Activated CD4-positive, alpha-beta T cell treated with anti-CD3 and anti-CD28 coated beads for 1 hour (primary cell): ENCODE results near the gene LIPT1.
"Not testable (repeated sequence)": the region's sequence is repeated elsewhere in the genome, so short reads cannot be mapped to it uniquely, and the experiment has no call there.

Experiments used
- DNase-seq: peaks from one replicate; pipeline ENCODE4 v3.0.0-alpha.2; 2020

LIPT1 gene

DNA sequence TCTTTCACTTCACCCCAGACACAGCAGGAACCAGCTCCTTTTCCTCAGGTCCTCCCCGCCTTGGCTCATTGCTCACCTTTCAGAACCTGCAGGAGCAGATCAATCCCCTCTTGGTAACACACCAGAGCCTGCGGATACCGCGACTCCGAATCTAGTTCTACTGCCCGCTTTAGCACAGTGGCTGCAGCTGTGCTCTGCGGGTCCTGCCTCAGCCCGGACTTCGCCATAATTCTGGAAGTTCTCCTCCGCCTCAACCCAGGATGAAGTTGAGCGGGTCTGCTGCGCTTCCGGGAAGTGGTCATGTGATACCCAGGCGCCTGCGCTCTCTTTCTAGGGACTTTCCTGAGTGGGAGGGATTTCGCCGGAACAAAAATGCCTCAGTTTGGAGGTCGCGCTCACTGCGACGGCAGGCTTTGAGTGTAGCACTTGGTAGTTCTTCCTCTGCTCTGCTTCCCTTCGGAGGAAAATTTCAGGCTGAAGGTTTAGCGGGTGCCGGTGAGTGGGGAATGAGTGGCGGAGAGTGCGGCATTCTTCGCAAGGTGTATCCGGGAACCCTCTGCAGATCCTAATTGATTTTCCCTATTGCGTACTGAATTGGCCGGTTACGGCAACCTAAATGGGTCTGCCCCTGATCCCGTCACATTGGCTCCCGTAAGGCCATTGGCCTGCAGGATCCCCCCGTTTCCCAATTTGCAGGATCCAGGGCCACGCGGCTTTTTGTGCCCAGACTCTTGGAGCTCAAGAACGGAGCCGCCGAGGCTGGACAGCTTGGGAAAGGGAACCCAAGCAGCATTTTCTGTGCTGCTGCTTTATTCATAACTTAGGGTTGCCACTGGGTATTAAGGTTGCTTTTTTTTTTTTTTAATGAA is 26.2 kb downstream of the LIPT1 start, which contains the start of the genes MITD1 and MRPL30:
Gene MITD1 (minus strand): TSS at position 304 of the 869 bp plus-strand sequence. CDS start 77 bp downstream, at position 227.
Gene MRPL30 (plus strand): TSS at position 430 of the 869 bp plus-strand sequence. CDS start 5,020 bp downstream, outside the sequence.
- DNase-seq = peak; percentile 84

DNA sequence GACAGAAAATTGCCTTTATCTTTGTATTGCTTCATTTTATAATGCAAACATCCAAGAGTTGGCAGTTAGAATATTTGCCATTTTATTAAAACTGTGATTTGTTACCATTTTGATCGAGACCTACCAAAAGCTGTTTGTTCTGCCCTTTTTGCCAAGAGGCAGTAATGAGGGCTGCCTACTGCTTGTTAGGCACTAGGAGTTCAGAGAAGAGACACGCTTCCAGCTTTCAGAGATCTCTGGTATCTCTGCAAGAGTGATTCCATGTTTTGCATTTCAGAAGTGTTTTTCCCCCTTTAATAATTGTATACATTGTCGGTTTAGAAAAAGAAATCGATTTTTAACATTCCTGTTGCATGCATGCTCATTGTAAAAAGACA is 26.8 kb downstream of the LIPT1 start:
- no peak for DNase-seq

- DNase-seq = no peak
These were observed 28.3 kb downstream of the LIPT1 start for GRCh38 chr2:99183025-99183424.

GRCh38 chr2:99184811-99185210 is 30.0 kb downstream of the LIPT1 start:
- DNase-seq = no peak

DNA sequence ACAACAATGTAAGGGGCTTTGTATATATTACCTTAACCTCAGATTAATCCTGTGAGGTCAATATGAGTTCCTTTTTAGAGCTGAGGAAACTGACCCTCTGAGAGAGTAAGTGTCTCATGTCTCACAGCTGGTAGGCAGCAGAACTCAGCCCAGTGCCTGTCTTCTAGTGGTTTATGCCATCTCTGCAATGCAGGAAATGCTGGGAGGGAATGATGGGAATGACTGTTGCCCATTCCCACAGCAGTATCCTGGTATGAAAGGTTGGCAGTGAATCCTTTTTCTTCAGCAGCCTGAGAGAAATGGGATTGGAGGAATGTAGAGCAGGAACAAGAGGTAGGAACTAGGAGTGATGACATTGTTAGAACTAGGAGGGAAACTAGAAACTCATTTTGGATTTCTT is 32.2 kb downstream of the LIPT1 start:
- DNase-seq = no peak

DNA sequence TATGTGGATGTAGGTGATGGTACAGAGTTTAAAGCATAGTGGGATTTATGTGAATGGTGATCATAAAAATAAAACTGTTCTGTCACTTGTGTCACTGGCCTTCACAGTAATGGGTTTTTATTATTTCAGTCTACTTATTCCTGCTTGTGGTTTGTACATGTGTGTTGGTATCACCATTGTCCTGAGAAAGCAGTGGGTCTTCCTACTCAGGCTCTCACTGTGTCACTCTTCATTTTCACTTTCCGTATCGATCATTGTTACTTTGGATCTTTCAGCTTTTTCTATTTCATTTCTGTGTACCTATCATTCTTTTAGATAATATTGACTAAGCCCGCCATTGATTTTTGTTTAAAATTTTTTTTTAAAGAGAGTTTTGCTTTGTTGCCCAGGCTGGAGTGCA is 33.6 kb downstream of the LIPT1 start:
- no peak for DNase-seq

DNA sequence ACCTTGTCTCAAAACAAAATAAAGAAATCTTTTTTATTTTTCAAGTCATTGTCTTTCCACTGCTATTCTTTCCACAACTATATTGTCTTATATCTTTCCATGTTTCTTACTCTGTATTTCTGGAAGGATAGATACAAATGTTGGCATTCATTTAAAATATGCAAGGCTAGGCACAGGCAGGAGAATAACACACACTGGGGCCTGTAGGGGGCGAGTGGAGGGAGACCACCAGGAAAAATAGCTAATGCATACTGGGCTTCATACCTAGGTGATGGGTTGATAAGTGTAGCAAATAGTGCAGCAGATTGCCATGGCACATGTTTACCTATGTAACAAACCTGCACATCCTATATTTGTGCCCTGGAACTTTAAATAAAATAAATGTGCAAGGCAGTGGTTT is 35.8 kb downstream of the LIPT1 start:
- DNase-seq = no peak

DNA sequence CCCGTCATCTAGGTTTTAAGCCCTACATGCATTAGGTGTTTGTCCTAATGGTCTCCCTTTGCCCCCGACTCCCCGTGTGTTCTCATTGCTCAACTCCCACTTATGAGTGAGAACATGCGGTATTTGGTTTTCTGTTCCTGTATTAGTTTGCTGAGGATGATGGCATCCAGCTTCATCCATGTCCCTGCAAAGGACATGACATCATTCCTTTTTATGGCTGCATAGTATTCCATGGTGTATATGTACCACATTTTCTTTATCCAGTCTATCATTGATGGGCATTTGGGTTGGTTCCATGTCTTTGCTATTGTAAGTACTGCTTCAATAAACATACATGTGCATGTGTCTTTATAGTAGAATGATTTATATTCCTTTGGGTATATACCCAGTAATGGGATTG is 37.6 kb downstream of the LIPT1 start:
- DNase-seq = not testable (repeated sequence)

GRCh38 chr2:99198103-99198841 is 43.5 kb downstream of the LIPT1 start:
- no peak for DNase-seq

- no peak for DNase-seq
These were observed 45.5 kb downstream of the LIPT1 start for GRCh38 chr2:99200076-99200800.

DNA sequence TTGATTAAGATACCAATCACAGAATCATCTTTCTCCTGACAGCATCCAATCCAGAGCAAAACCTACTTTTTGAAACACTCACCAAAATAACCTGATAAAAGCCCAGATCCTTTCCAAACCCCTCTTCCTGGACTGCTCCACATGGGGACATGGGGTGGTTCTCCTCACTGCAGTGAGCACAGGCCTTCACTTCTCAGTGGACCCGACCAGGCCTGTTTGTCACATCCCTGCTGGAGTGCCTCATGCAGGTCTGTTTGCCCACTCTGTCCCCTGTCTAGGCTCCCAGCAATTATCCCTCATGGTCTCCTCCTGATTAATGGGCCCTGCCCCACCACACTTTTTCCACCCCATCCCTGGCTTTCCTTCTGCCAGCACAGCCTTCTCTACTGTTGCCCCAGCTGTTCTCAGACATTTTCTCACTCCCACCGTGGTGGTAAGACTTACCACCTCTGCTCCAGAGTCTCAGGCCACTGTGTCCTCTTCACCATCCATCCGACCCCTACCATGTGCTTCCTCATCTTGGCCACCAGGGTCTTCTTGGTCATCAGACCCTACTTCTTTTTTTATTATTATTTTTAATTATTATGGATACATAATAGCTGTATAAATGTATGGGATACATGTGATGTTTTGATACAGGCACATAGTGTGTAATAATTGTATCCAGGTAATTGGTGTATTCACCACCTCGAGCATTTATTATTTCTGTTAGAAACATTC is 47.4 kb downstream of the LIPT1 start:
- no peak for DNase-seq

- no peak for DNase-seq
These were observed 50.7 kb downstream of the LIPT1 start for GRCh38 chr2:99205491-99205890.
